Measurements from ENCODE around the gene PCDH9.

Gene PCDH9

DNA sequence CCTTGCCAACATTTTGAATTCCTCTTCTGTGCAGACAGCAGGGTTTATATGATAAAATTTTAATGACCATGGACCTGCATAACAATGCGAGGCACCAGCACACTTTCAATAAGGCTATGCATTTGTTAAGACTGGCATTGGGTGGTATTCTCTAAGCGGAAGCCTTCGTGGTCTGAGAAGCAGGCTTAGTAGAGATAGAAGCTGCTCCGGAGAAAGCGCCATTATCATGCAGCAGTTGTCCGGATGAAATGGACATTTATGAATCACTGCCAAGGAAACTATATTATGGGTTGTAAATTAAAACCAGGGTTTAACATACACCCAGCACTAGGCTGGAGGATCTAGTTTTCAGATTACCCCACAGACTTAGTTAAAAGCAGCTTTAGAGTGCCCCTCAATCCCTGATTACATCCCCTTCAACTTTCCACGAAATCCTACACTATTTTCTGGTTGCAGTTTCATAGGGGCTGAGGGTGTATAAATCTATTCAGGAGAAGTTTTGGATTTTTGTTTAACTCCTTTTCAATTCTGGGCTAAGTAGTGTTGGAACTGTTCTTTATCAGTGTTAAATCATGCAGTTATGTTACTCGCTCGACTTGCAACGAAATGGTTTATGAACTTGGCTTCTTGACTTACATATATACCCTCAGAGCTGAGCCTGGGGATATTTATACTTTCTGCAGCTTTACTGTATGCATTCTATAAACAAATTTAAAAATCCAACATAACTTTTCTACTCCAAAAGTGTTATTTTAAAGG lies 193.3 kb downstream of the PCDH9 start:
- TF ChIP-seq FOXP2 (optimal IDR thresholded peaks at IDR 0.05; ENCODE audit: borderline replicate concordance, extremely low read depth, extremely low read length, insufficient read depth) (no peak), SIN3A (IDR thresholded peaks at IDR 0.05; ENCODE audit: borderline replicate concordance, insufficient read depth, low read length) (no peak), POLR2AphosphoS5 (IDR thresholded peaks at IDR 0.05; ENCODE audit: low read depth, low read length) (no peak), TAF1 (IDR thresholded peaks at IDR 0.05; ENCODE audit: borderline replicate concordance, insufficient read depth, low read length) (no peak)
- TF ChIP-seq, protein P1, sequence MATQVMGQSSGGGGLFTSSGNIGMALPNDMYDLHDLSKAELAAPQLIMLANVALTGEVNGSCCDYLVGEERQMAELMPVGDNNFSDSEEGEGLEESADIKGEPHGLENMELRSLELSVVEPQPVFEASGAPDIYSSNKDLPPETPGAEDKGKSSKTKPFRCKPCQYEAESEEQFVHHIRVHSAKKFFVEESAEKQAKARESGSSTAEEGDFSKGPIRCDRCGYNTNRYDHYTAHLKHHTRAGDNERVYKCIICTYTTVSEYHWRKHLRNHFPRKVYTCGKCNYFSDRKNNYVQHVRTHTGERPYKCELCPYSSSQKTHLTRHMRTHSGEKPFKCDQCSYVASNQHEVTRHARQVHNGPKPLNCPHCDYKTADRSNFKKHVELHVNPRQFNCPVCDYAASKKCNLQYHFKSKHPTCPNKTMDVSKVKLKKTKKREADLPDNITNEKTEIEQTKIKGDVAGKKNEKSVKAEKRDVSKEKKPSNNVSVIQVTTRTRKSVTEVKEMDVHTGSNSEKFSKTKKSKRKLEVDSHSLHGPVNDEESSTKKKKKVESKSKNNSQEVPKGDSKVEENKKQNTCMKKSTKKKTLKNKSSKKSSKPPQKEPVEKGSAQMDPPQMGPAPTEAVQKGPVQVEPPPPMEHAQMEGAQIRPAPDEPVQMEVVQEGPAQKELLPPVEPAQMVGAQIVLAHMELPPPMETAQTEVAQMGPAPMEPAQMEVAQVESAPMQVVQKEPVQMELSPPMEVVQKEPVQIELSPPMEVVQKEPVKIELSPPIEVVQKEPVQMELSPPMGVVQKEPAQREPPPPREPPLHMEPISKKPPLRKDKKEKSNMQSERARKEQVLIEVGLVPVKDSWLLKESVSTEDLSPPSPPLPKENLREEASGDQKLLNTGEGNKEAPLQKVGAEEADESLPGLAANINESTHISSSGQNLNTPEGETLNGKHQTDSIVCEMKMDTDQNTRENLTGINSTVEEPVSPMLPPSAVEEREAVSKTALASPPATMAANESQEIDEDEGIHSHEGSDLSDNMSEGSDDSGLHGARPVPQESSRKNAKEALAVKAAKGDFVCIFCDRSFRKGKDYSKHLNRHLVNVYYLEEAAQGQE (IDR thresholded peaks at IDR 0.05; ENCODE audit: insufficient read depth in 1 of 2, low read depth in 2 of 2, low read length in 2 of 2), result no peak

DNA sequence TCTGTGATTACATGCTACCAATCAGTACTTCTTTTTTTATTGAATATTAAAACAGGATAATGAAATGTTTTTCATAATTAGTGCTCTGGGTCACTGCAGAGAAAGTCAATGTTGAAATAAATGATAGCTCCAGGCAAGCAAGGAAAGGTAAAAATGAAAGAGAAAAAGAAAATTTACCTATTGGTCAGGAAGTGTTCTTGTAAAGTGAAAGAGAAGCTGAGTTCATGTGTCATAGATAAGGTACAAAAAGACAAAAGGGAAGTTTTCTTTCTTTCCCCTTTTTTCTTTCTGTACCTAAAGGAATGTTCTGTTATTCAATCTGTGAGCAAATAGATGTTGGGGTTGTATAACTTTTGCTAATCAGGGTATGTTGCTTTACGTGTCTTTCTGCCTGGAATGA lies 197.0 kb downstream of the PCDH9 start:
- TF ChIP-seq TAF1 (IDR thresholded peaks at IDR 0.05; ENCODE audit: borderline replicate concordance, insufficient read depth, low read length), result no peak
- TF ChIP-seq SIN3A (IDR thresholded peaks at IDR 0.05; ENCODE audit: borderline replicate concordance, insufficient read depth, low read length), result no peak
- no peak for TF ChIP-seq FOXP2 (optimal IDR thresholded peaks at IDR 0.05; ENCODE audit: borderline replicate concordance, extremely low read depth, extremely low read length, insufficient read depth)
- no peak for TF ChIP-seq POLR2AphosphoS5 (IDR thresholded peaks at IDR 0.05; ENCODE audit: low read depth, low read length)
- TF ChIP-seq, protein P1 (IDR thresholded peaks at IDR 0.05; ENCODE audit: insufficient read depth in 1 of 2, low read depth in 2 of 2, low read length in 2 of 2), result no peak

DNA sequence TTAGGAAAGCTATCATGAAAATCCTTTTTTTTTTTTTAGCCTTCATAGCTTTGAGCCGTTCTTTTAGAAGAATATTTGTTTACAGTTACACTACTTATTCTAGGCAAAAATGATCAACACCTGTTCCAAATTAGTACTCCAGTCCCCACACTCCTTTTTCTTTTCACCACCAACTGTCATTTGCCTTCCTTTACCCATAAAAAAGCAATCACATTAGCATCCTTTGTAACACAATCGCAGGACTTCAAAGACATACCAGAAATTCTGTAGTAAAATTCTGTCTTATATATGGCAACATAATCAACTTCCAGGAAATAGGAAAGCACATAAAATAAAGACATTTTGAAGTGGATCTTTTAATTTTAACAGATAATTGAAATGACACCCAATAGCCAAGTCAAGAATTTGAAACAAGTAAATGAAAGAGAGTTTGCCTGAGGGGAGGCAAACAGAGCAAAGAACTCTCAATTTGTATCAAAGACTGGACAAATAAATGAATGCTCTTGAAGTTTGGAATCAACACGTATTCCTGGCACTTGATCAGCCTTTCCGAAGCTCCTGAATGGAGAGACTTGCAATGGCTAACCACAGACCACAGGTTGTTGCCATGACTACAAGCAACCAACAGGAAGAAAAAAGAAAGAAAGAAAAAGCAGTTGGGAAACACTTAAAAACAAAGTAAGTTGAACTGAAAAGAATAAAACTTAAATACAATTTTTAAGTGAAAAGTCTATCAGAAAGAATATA lies 206.8 kb downstream of the PCDH9 start:
- TF ChIP-seq FOXP2 (optimal IDR thresholded peaks at IDR 0.05; ENCODE audit: borderline replicate concordance, extremely low read depth, extremely low read length, insufficient read depth) (no peak), SIN3A (IDR thresholded peaks at IDR 0.05; ENCODE audit: borderline replicate concordance, insufficient read depth, low read length) (no peak), TAF1 (IDR thresholded peaks at IDR 0.05; ENCODE audit: borderline replicate concordance, insufficient read depth, low read length) (no peak), POLR2AphosphoS5 (IDR thresholded peaks at IDR 0.05; ENCODE audit: low read depth, low read length) (no peak)
- TF ChIP-seq, protein P1 (IDR thresholded peaks at IDR 0.05; ENCODE audit: insufficient read depth in 1 of 2, low read depth in 2 of 2, low read length in 2 of 2), result no peak

DNA sequence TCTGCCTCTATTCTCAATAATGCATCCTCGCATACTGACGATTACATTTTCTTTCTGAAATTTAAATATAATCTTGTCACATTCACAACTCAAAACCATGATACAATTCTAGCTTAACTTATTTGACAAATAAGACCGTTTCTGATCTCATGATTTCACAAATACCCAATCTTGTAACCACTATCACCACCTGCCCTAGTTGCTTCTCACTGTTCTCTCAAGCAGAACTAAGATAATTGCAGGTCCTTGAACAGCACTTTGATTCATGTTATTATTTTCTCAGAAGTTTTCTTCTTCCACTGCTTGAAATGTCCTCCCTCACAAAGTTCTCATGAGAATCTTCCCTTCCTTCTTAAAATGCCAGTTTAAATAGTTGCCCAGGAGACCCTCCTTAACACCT lies 211.4 kb downstream of the PCDH9 start:
- TF ChIP-seq, protein P1 (IDR thresholded peaks at IDR 0.05; ENCODE audit: insufficient read depth in 1 of 2, low read depth in 2 of 2, low read length in 2 of 2), result no peak
- no peak for TF ChIP-seq SIN3A (IDR thresholded peaks at IDR 0.05; ENCODE audit: borderline replicate concordance, insufficient read depth, low read length)
